ENCODE measurements around the gene TAC3.
"Not testable (repeated sequence)": the region's sequence is repeated elsewhere in the genome, so short reads cannot be mapped to it uniquely, and the experiment has no call there.

The TAC3 gene

DNA sequence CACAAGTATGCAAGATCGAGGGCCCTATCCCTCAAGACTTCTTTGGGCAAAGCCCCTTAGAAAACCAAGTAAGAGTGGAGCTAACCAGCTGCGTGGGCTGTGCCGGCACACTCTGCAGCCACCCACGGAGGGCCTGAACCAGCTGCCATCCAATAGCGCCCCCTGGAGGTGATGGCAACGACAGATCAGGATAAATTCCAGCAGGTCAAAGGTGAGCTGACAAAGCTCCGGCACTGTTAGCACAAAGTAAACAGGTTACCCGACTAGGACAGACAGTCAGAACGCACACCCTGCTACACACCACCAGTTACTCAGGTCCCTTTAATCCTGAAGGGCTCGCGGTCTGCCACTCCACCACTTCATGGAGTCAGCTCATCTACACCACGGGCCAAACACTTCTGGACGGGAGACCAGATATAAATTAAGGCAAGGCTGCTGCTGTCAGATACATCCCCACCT is 14.9 kb downstream of the TAC3 start:
- peak; percentile 36 for DNase-seq

DNA sequence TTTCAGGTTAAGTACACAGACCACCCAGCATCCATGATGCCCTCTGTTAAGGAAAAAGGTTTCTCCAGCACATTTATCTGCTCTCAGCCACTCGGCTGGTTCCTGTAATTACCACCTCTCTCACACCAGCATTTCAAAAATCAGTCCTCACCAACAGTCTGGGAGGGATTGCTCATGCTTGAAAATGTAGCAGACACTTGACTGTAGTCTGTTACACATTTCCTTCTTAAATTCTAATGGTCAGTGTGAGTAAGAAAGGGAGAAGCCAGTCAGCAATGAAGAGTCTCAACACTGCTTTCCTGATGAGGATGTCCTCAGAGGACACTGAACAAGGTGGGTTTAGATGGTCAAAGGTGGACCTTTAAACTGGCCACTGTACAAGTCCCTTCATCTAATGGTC is 15.9 kb downstream of the TAC3 start:
- no peak for DNase-seq

DNA sequence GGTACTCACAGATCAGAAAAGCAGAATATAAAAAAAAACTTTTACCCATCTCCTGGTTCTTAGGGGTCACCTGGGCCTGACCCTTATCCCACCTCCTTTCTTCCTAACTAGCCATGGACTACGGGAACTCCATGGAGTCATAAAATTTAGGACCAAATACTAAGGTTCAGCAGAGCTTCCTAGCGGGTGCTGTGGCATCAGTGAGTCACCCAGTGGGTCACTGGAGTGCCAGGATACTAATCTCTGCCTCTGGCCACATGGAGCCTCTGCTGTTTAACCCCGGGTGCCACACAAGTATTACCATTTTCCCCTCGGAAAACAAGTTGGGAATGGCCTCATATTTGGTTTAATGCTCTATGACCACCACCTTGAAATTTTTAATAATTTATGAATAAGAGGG is 16.9 kb downstream of the TAC3 start:
- no peak for DNase-seq

DNA sequence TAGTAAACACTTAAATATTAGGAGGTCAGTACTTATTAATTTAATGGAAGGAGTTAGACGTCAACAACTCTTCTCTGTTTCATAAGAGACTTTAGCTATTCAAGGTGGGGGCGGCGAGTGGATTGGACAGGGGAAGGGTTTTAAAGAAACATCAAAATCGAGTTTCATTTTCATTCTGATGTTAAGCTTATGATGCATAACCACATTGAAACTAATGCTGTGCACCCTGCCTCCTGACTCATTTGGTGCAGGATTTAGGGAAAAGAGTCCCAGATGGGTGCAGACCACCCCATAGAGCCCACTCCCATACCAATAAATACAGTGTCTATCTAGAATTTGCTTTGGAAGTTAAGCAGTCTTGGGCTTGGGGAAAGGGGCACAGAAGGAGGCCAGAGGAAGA is 17.3 kb downstream of the TAC3 start:
- no peak for DNase-seq

DNA sequence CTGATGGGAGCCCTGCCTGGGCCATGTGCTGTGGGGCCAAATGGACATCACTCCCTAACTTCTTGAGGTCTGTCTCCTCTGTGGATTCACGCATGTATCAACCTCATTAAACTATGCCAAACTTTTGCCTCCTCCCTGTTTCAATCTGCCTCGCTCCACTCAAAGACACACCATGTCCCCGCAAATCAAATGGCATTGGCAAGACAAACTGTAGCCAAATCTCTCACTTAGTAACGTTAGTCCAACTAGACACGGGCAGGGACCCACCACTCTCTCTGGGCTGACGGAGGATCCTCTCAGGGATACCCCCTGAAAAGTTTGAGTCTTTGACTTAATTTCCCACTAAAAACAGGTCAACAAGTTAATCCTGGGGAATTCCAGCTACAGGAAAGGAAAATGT is 18.0 kb downstream of the TAC3 start:
- DNase-seq, result no peak

DNA sequence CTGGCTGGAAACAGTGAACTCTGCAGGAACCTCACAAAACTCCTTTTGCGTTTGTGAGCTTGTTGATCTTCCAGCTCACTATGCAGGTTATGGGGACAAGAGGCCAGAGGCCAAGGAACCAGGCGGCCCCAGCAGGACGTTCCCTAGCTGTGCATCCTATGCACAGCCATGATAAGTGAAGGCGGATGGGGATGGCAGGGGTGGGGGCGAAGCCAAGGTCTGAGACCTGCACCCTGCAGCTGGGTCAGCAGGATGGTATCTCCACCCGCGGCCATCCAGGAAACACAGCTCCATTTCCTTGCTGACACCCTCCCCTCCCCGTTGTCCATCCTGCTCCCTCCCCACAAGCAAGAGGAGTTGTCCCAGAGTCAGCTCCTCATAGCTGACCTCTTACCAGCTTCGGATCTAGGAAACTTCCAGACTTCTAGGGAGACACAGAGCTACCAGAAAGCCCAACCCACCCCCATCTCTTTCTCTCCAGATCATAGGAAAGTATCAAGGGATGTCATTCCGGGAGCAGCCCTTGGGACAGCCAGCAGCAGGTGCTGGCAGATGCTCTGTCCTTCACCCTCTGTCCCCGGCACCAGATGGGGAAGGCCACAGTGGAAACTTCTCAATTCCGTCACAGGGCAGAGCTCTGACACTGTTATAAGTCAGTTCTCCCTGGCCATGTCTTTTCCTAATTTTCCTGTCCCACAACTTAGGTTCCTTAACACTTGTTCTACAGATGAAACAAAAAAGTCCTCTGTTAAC is 19.4 kb downstream of the TAC3 start:
- DNase-seq, result no peak

DNA sequence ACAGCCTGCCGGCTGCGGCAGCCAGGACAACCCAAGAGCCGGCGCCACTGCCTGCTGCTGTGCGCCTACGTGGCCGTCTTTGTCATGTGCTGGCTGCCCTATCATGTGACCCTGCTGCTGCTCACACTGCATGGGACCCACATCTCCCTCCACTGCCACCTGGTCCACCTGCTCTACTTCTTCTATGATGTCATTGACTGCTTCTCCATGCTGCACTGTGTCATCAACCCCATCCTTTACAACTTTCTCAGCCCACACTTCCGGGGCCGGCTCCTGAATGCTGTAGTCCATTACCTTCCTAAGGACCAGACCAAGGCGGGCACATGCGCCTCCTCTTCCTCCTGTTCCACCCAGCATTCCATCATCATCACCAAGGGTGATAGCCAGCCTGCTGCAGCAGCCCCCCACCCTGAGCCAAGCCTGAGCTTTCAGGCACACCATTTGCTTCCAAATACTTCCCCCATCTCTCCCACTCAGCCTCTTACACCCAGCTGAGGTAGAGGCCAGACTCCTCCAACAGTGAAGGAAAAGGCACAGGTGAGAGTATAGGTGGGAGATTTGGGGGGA is 20.3 kb downstream of the TAC3 start:
- DNase-seq, result no peak

DNA sequence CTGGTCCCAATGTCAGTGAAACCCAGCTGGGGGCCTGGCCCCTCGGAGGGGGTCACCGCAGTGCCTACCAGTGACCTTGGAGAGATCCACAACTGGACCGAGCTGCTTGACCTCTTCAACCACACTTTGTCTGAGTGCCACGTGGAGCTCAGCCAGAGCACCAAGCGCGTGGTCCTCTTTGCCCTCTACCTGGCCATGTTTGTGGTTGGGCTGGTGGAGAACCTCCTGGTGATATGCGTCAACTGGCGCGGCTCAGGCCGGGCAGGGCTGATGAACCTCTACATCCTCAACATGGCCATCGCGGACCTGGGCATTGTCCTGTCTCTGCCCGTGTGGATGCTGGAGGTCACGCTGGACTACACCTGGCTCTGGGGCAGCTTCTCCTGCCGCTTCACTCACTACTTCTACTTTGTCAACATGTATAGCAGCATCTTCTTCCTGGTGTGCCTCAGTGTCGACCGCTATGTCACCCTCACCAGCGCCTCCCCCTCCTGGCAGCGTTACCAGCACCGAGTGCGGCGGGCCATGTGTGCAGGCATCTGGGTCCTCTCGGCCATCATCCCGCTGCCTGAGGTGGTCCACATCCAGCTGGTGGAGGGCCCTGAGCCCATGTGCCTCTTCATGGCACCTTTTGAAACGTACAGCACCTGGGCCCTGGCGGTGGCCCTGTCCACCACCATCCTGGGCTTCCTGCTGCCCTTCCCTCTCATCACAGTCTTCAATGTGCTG is 21.0 kb downstream of the TAC3 start:
- no peak for DNase-seq

DNA sequence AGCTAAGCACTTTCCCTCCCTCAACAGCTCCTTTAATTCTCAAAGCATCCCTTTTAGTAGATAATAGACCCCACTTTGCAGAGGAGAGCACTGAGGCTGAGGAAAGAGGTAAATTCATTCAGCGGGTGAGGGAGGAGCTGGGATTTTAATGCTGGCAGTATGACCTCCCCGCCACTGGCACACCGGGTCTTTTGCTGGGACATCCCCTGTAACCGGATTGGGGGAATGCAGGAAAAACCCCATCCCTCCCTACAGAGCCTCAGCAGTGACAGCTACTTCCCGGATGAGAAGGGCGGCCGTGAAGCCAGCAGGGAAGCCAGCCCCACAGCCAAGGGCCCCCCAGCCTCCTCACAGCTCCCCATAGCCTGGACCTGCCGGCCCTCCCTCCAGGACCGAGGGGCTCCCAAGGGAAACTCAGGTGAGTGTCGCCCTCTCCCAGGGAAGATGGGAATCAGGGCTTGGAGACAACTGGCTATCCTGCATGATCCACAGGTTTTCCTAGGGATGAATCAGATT is 22.0 kb downstream of the TAC3 start:
- no peak for DNase-seq

DNA sequence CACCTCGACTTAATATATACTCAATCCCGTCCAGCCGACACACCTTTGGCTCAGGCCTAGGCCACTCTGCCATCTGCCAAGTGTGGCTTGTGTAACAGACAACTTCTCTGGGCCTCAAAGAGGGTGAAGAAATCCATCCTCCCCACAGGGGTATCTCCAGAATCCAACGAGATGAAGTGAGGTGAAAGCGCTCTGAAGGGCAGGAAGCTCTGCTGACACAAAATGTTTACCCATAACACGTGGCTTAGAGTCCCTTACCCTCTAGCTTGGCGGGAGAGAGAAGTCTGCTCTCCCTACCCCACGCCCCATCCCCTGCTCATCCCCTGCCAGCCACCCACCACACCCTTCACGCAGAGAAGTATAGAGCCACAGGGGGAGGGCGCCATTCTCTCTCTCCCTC is 23.0 kb downstream of the TAC3 start:
- no peak for DNase-seq

DNA sequence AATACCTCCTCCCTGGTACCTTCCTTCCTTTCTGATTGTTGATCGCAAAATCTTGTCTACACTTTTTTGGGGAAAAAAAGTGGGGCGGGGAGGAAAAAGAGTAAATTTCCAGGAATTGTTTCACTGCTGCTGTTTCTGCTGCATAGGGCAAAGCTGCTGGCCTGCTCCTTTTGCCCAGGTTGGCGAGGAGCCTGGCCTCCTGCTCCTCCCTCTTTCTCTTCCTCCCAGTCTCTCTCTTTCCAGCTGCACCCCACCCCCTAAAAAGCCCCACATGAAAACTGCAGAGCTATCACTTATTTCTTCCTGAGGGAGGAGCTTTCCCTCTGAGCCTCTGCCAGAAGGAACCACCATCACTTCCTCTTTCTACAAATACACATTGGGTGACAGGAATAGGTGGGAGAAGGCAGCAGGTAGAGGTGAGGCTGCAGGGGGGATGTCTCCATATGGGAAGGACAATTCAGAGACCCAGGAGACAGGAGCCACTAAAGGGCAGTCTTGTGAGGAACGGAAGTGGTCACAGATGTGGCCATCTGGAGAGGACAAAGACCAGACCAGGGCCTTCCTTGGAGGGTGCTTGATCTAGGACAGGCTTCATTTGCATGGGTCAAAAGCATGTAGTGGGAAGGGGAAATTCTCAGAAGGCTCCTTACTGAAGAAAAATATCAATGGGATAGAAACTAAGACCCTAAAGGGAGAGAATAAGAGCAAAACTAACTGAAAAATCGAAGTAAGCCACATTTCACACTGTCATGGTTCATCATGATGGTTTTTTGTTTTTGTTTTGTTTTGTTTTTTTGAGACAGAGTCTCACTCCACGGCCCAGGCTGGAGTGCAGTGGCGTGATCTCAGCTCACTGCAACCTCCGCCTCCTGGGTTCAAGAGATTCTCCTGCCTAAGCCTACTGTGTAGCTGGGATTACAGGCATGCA is 24.7 kb downstream of the TAC3 start:
- no peak for DNase-seq

DNA sequence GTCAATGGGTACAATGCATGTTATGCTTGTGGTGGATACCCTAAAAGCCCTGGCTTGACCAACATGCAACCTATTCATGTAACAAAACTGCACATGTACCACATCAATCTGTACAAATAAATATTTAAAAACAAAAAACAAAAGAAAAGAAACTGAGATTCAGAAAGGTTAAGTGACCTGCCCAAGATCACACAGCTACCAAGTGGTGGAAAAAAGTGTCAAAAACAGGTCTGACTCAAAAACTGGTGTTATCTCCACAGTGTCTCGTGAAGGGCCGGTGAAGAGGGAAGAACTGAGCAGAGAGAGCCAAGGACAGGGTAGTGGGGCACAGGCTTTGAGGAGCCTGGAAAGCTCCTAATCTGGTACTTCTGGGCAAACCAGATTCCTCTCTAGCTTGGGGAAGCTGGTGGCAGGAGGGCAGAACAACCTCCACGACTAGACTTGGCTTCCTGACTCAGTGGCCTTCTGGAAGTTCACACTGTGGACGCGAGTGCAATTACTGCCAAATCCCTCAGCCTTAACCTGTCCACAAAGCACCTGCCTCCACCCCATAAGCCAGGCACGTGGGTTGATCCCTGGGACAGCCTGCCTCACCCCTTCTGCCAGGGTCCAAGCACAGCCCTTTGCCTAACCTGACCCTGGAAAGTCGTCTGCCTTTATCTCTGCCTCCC is 25.5 kb downstream of the TAC3 start:
- DNase-seq, result no peak

DNA sequence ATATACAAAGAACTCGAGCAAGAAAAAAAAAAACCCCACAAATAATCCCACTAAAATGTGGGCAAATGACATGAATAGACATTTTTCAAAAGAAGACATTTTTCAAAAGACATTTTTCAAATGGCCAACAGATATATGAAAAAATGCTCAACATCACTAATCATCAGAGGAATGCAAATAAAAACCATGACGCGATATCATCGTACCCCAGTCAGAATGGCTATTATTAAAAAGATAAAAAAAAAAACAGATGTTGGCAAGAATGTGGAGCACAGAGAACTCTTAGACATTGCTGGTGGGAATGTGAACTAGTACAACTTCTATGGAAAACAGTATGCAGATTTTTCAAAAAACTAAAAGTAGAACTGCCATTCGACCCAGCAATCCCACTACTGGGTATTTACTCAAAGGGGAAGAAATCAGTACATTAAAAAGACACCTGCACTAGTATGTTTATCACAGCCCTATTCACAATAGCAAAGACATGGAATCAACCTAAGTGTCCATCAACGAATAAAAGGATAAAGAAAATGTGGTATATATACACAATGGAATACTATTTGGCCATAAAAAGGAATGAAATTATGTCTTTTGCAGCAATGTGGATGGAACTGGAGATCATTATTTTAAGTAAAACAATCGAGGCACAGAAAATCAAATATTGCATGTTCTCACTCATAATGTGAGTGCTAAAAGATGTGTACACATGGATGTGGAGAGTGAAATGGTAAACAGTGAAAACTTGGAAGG is 26.3 kb downstream of the TAC3 start:
- no peak for DNase-seq

DNA sequence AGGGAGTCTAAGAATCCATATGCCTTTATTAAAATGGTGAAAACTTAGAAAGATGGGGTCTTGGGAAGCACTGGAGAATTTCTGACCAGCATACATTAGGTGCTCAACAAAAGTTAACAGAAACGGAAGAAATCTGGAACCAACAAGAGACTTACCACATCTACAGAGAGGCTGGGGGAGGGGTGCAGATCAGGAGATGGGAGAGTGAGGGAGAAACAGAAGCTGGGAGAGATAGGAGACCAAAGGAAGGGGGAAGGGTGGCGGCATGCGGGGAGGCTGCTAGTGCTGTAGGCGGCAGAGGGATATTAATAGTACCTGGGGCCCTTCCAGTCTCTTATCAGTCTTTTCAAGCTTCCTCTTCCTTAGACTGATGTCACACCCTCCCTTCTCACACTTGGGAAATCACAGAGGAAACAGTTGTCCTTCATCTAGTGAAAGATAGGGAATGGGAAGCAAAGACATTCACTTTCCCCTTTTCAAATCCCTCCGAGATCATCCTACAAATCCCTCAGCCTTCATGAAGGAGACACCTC is 28.1 kb downstream of the TAC3 start:
- DNase-seq, result no peak

DNA sequence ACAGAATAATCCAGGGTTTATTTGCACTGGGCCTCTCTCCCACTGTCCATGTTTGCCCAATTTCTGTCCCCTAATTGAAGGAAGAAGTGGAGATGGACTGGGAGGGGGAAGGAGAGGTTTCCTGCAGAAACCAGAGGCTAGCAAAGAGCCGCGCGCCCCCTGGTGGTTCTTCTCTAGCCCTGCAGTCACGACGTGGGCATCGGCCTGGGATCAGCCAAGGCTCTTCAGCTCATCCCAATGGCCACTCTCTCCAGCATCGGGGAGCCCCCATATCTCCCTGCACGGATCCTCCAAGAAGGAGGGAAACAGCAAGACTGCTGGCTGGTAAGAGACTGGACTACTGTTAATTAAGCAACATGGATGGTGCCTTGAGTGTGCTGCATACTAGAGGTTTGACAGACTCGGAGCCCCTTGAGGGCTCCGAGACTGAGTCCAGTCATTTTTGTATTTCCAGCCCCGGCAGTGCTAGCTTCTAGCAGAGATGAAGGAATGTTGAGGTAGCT is 28.7 kb downstream of the TAC3 start:
- peak; percentile 68 for DNase-seq

DNA sequence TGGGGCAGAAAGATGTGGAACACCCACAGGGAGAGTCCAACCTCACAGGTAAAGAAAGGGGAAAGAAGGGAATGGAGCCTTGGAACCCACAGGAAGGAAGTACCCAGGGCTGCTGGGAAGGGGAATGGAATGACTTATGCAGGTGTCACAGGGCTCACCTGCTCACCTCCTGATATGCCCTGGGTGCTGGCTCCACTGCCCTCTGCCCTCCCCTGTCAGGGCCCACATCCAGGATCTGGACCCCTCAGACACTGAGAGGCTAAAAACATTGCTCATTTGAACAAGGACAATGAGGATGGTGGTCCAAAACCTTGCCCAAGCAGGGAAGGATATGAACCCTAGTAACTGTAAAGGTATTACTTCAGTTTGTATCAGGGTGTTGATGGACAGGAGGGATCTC is 29.3 kb downstream of the TAC3 start:
- DNase-seq, result no peak

DNA sequence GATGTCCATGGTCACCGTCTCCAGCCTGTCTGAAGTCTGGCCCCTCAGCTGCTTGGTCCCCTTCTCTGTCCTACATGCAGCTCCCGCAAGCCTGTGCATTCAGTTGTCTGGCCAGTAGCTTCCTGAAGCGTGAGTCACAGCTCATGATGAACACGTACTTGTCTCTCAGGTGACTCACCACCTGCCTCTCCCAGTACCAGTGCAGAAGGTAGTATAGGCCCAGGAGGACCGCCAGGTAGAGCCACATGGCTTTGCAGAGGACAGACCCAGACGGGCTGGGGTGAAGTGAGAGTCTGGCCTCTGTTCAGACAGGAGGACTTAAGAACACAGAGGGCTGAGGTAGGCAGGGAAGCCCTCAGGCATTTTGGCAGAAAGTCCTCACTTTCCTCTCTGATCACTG is 30.6 kb downstream of the TAC3 start:
- not testable (repeated sequence) for DNase-seq

DNA sequence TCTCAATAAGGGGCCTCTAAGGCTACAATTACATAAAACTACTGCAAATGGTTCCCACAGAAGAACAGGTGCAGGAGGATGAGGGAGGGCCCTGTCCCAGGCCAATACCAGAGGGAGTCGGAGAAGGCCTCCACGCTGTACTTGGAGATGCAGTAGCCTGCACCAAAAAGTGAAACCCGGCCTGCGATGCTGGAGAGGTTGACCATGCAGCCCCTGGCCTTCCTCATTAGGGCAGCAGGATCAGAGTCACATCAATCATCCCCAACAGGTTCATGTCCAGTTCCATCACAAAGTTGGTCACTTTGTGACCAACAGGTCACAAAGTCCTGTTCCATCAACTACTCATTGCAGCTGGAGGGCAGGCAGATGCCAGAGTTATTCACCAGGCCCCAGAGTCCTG is 32.9 kb downstream of the TAC3 start:
- DNase-seq, result no peak

DNA sequence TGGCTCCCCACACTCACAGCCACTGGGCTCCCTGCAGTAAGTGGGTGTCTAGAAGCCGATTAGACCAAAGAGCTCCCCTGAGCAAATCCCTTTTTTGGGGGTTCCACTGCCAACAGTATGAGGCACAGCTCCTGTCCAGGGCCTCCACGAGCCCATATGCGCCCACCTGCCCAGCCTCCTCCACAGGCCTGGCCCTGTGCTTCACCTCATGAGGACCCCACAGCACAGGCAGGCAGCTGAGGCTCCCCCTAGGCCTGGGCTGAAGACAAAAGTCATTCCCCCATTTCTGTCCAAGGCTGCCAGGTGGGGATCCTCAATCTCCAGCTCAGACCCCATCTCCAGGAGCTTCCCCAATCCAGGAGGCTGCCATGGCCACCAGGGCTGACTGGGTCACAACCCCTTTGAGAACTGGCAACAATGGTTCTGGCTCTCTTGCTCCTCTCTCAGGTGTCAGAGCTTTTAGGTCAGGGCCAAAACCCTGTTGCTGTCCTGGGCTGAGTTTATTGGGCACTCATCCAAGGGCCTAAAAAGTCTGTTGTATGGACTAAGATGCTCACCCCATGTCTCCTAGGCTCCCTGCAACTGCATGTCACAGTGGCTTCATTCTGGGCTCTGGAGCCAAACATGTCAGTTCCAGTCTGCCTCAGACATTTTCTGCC is 33.6 kb downstream of the TAC3 start:
- DNase-seq, result not testable (repeated sequence)

DNA sequence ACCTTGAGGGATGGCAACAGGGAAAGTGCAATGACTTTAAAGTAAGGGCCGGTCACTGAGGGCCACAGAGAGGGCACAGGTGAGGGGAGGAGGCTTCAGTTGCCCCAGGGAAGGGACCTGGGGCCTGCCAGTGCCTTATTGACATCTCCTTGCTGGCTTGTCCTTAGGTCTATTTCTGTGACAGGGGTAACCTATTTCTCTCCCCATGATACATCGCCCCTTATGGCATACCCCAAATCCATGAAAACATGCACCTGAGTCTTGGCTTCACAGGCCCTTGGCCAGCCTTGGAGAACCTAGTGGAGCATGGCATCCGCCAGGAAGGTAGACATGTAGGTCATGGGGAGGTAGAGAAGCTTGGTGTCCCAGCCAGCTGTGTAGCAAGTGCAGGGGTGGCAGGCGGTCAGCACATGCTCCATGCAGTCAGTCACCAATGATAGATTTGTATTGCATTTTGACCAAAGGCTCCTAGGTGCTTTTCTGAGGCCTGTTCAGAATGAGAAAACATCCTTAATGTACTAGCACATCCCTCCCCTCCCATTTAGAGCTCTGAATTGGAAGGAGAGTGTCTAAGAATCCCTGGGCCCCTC is 35.3 kb downstream of the TAC3 start:
- DNase-seq, result no peak
